ENCODE measurements around the gene TSSC4. TPM values are rescaled to one million over a fixed set of nuclear protein-coding genes. Genes with fewer than 3 reads are reported as not detected.

The TSSC4 gene
- total RNA-seq, 4 donors from 2014 or later = 13.3 to 38.9 (median 36.0) TPM

GRCh38 chr11:2441171-2441570 lies 40.6 kb downstream of the TSSC4 start:
- peaks cover 19% of the 10 kb centered on the region for H3K27me3 ChIP-seq
- H3K27ac ChIP-seq = peak overlapping the region in 2 of 4 donors; percentile 9 to 51
- no peaks in the 10 kb centered on the region for H3K36me3 ChIP-seq
- 45% methylated on average over 3 of the region's 4 CpGs; no CpG with 5 or more reads in 1 of the 2 donors for WGBS, 2 donors (ENCODE audit: low coverage in 1 of 2)
- H3K4me3 ChIP-seq = no peak overlapping the region
- no peaks in the 10 kb centered on the region for H3K9me3 ChIP-seq
- peak; percentile 73 for DNase-seq
- in situ Hi-C loops (cut with MboI; ENCODE audit: low pct_ligation_motif_present in 1 of 4, low pct_unique_long_range_greater_than_20kb in 1 of 4, low sequenced_read_pairs in 3 of 4) (loop anchor here in 1 of 4 donors (25.0 kb wide), 1 partner anchor 446 kb away; the partner anchor contains the start of gene CDKN1C), intact Hi-C loops (cut with DNase I; ENCODE audit: low total_unique reads) (no loop called here)
- no peak for TF ChIP-seq POLR2AphosphoS5 (IDR thresholded peaks at IDR 0.05)
- TF ChIP-seq CTCF (IDR thresholded peaks at IDR 0.05) = no peak
- no peak for TF ChIP-seq EP300 (IDR thresholded peaks at IDR 0.05; ENCODE audit: low read depth)
- TF ChIP-seq POLR2A (IDR thresholded peaks at IDR 0.05) = no peak
- H3K4me1 ChIP-seq = peaks cover 0 to 38% (median 29%) of the 10 kb centered on the region in 4 donors

GRCh38 chr11:2442589-2442988 lies 42.0 kb downstream of the TSSC4 start:
- Histone ChIP-seq H3K4me3 (no peak overlapping the region), H3K36me3 (no peaks in the 10 kb centered on the region), H3K27me3 (peaks cover 16% of the 10 kb centered on the region), H3K9me3 (no peaks in the 10 kb centered on the region), H3K4me1 (peaks cover 3 to 50% (median 44%) of the 10 kb centered on the region in 4 donors), H3K27ac (peak overlapping the region in 2 of 4 donors; percentile 3 to 84)
- intact Hi-C loops (cut with DNase I; ENCODE audit: low total_unique reads) = no loop called here
- DNase-seq = no peak
- 58 to 61% methylated on average over 2 of the region's 2 CpGs for WGBS, 2 donors (ENCODE audit: low coverage in 1 of 2)
- in situ Hi-C loops (cut with MboI; ENCODE audit: low pct_ligation_motif_present in 1 of 4, low pct_unique_long_range_greater_than_20kb in 1 of 4, low sequenced_read_pairs in 3 of 4) = loop anchor here in 1 of 4 donors (25.0 kb wide), 1 partner anchor 445 kb away; the partner anchor contains the start of gene CDKN1C
- TF ChIP-seq POLR2A (IDR thresholded peaks at IDR 0.05) (no peak), CTCF (IDR thresholded peaks at IDR 0.05) (no peak), POLR2AphosphoS5 (IDR thresholded peaks at IDR 0.05) (no peak), EP300 (IDR thresholded peaks at IDR 0.05; ENCODE audit: low read depth) (no peak)

GRCh38 chr11:2443406-2443805 lies 42.9 kb downstream of the TSSC4 start:
- TF ChIP-seq CTCF (IDR thresholded peaks at IDR 0.05) = no peak
- no peak for TF ChIP-seq EP300 (IDR thresholded peaks at IDR 0.05; ENCODE audit: low read depth)
- no peak for TF ChIP-seq POLR2AphosphoS5 (IDR thresholded peaks at IDR 0.05)
- TF ChIP-seq POLR2A (IDR thresholded peaks at IDR 0.05) = no peak
- H3K9me3 ChIP-seq = no peaks in the 10 kb centered on the region
- H3K27me3 ChIP-seq = peaks cover 16% of the 10 kb centered on the region
- H3K27ac ChIP-seq = peak overlapping the region; percentile 6 to 84 (median 54)
- H3K4me1 ChIP-seq = peaks cover 3 to 54% (median 44%) of the 10 kb centered on the region in 4 donors
- WGBS, 2 donors (ENCODE audit: low coverage in 1 of 2) = 38 to 42% methylated on average over 2 to 11 of the region's 11 CpGs
- no peak overlapping the region for H3K4me3 ChIP-seq
- DNase-seq = no peak
- intact Hi-C loops (cut with DNase I; ENCODE audit: low total_unique reads) (no loop called here), in situ Hi-C loops (cut with MboI; ENCODE audit: low pct_ligation_motif_present in 1 of 4, low pct_unique_long_range_greater_than_20kb in 1 of 4, low sequenced_read_pairs in 3 of 4) (loop anchor here in 1 of 4 donors (25.0 kb wide), 1 partner anchor 444 kb away; the partner anchor contains the start of gene CDKN1C)
- no peaks in the 10 kb centered on the region for H3K36me3 ChIP-seq

- intact Hi-C loops (cut with DNase I; ENCODE audit: low total_unique reads) = no loop called here
- Histone ChIP-seq H3K36me3 (no peaks in the 10 kb centered on the region), H3K27me3 (peaks cover 16% of the 10 kb centered on the region), H3K27ac (peak within 1 kb of the TSS; percentile 48 to 84 (median 65)), H3K9me3 (no peaks in the 10 kb centered on the region), H3K4me1 (peaks cover 3 to 54% (median 44%) of the 10 kb centered on the region in 4 donors), H3K4me3 (peak within 1 kb of the TSS; percentile 13 to 53 (median 42))
- in situ Hi-C loops (cut with MboI; ENCODE audit: low pct_ligation_motif_present in 1 of 4, low pct_unique_long_range_greater_than_20kb in 1 of 4, low sequenced_read_pairs in 3 of 4) = loop anchor here in 1 of 4 donors (25.0 kb wide), 1 partner anchor 443 kb away; the partner anchor contains the start of gene CDKN1C
- peak; percentile 82 for DNase-seq
- TF ChIP-seq POLR2A (IDR thresholded peaks at IDR 0.05) = no peak
- TF ChIP-seq POLR2AphosphoS5 (IDR thresholded peaks at IDR 0.05) = no peak
- no peak for TF ChIP-seq CTCF (IDR thresholded peaks at IDR 0.05)
- TF ChIP-seq EP300 (IDR thresholded peaks at IDR 0.05; ENCODE audit: low read depth) = no peak
- 8% methylated on average over 27 of the region's 64 CpGs; no CpG with 5 or more reads in 1 of the 2 donors for WGBS, 2 donors (ENCODE audit: low coverage in 1 of 2)
Measured at GRCh38 chr11:2443881-2444820, 43.6 kb downstream of the TSSC4 start, which contains the start of gene TRPM5. TSS of gene TRPM5 (minus strand) at chr11:2444514. CDS start at chr11:2423036, 21,478 bp downstream.
